ENCODE data around the gene ZNRF1.

ZNRF1 gene

DNA sequence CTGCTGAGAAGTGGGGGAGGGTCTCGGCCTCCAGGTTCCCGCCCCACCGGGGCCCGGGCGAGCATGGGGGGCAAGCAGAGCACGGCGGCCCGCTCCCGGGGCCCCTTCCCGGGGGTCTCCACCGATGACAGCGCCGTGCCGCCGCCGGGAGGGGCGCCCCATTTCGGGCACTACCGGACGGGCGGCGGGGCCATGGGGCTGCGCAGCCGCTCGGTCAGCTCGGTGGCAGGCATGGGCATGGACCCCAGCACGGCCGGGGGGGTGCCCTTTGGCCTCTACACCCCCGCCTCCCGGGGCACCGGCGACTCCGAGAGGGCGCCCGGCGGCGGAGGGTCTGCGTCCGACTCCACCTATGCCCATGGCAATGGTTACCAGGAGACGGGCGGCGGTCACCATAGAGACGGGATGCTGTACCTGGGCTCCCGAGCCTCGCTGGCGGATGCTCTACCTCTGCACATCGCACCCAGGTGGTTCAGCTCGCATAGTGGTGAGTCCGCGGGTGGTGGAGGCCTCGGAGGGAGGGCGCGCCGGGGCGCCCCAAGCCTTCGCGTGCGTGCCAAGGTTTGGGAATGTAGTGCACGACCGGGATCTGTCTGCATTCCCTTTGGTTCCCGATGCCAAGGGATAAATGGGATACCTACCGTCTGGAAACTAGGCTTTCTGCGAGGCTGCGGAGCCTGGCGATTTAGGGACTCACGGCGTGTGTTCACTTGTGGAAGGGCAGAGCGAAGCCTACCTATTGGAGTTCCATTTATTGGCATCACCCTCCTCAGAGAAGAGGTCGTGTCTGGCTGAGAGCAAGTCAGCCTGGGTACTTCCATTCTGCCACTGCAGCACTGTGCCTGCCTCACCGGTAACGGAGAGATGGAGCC is 1.0 kb downstream of the ZNRF1 start:
- peak overlapping the region; percentile 66 for H3K4me3 ChIP-seq (ENCODE audit: control insufficient read depth, low read depth, low read length)
- DNase-seq (ENCODE audit: low read depth): no peak
- TF ChIP-seq CTCF (conservative IDR thresholded peaks at IDR 0.05; ENCODE audit: control insufficient read depth, insufficient read depth, low read depth, low read length): no peak

DNA sequence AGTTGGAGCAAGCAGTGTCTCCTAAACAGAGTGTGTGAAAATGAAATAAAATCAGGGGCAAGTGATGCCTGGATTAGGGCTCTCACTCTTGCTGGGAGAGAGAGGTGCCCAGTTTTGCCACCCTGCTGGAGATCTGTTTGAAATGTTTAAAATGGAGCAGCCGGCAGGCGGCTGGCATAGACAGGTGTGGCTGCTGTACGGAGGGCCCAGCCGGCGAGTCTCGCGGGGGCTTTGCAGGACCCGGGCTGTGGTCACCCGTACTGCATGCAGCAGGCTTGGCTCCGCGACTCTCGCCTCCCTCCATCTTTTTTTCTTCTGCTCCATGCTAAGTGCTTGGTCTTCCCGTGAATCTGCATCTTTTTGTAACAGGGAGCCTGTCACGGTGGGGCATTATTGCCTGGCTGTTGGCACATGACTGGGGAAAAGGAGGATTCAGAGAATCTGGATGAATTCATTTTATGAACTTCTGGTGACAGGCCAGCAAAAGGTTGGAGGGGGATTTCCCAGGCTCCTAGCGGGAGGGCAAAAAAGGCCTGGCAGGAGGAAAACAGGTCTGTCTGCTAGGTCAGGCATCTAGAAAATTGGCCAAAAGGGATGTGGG is 1.8 kb downstream of the ZNRF1 start:
- peak overlapping the region; percentile 66 for H3K4me3 ChIP-seq (ENCODE audit: control insufficient read depth, low read depth, low read length)
- no peak for TF ChIP-seq CTCF (conservative IDR thresholded peaks at IDR 0.05; ENCODE audit: control insufficient read depth, insufficient read depth, low read depth, low read length)
- DNase-seq (ENCODE audit: low read depth): no peak

DNA sequence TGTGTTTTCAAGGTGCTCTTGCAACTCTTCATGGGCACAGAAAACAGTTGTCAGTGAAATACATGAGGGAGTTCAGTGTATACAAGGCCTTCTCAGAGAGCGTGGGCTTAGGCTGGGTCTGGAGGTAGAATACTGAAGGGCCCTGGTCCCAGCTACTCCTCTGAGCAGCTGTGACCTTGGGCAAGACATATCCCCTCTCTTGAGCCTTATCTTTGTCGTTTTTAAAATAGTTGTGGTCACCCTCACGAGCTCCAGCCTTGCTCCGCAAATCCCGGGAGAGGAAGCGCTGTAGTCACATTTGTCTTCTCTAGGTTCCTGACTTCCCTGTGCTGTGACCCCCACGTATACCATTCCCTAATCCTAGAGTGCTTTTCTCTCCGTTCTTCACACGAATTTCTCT is 3.6 kb downstream of the ZNRF1 start:
- TF ChIP-seq CTCF (conservative IDR thresholded peaks at IDR 0.05; ENCODE audit: control insufficient read depth, insufficient read depth, low read depth, low read length): no peak
- H3K4me3 ChIP-seq (ENCODE audit: control insufficient read depth, low read depth, low read length): no peak overlapping the region
- DNase-seq (ENCODE audit: low read depth): no peak

GRCh38 chr16:75003931-75004330 is 5.1 kb downstream of the ZNRF1 start:
- H3K4me3 ChIP-seq (ENCODE audit: control insufficient read depth, low read depth, low read length): no peak overlapping the region
- no peak for DNase-seq (ENCODE audit: low read depth)
- TF ChIP-seq CTCF (conservative IDR thresholded peaks at IDR 0.05; ENCODE audit: control insufficient read depth, insufficient read depth, low read depth, low read length): no peak

- DNase-seq (ENCODE audit: low read depth): no peak
- no peak overlapping the region for H3K4me3 ChIP-seq (ENCODE audit: control insufficient read depth, low read depth, low read length)
- no peak for TF ChIP-seq CTCF (conservative IDR thresholded peaks at IDR 0.05; ENCODE audit: control insufficient read depth, insufficient read depth, low read depth, low read length)
Measured at GRCh38 chr16:75004460-75004859, 5.6 kb downstream of the ZNRF1 start.

GRCh38 chr16:75005697-75006096 is 6.9 kb downstream of the ZNRF1 start:
- DNase-seq (ENCODE audit: low read depth): no peak

More at GRCh38 chr16:75005697-75006096, 6.9 kb downstream of the ZNRF1 start:
- no peak for TF ChIP-seq CTCF (conservative IDR thresholded peaks at IDR 0.05; ENCODE audit: control insufficient read depth, insufficient read depth, low read depth, low read length)
- H3K4me3 ChIP-seq (ENCODE audit: control insufficient read depth, low read depth, low read length): no peak overlapping the region
